Measurements from ENCODE around the gene USH2A.

DNA sequence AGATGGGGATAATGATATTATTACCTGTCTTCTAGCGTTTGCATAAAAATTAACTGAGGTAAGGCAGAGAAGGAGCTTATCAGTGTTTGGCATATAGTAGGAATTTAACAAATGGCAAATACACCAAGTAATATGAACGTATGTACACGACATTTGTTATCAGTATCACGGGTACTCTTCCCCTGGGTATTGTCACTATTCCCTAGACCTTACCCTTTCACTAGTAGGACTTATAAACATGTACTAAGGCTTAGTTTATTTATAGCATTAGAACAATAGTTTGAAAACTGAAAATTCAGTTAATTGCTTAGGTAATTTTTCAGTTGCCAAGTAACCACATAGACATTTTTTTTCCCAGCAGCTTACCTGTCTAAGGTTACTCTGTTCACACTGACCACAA lies 669.1 kb downstream of the USH2A start:
- TF ChIP-seq, protein P1, sequence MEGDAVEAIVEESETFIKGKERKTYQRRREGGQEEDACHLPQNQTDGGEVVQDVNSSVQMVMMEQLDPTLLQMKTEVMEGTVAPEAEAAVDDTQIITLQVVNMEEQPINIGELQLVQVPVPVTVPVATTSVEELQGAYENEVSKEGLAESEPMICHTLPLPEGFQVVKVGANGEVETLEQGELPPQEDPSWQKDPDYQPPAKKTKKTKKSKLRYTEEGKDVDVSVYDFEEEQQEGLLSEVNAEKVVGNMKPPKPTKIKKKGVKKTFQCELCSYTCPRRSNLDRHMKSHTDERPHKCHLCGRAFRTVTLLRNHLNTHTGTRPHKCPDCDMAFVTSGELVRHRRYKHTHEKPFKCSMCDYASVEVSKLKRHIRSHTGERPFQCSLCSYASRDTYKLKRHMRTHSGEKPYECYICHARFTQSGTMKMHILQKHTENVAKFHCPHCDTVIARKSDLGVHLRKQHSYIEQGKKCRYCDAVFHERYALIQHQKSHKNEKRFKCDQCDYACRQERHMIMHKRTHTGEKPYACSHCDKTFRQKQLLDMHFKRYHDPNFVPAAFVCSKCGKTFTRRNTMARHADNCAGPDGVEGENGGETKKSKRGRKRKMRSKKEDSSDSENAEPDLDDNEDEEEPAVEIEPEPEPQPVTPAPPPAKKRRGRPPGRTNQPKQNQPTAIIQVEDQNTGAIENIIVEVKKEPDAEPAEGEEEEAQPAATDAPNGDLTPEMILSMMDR (IDR thresholded peaks at IDR 0.05), result no peak
- TF ChIP-seq POLR2A (IDR thresholded peaks at IDR 0.05), result no peak

Measured in transverse colon (tissue), 3 donors.